Measurements from ENCODE around the gene GINS2. TPM values are rescaled to one million over a fixed set of nuclear protein-coding genes. Genes with fewer than 3 reads are reported as not detected.

Gene GINS2
- total RNA-seq, 4 donors from 2014 or later: 1.8 to 2.5 (median 1.9) TPM; not detected in 1

- no peak overlapping the region for H3K4me3 ChIP-seq
- no peaks in the 10 kb centered on the region for H3K9me3 ChIP-seq
- DNase-seq (ENCODE audit: low spot score in 2 of 2): no peak
- peaks cover 7% of the 10 kb centered on the region for H3K4me1 ChIP-seq
- no peak for TF ChIP-seq EP300 (IDR thresholded peaks at IDR 0.05)
- no peak for TF ChIP-seq CTCF (IDR thresholded peaks at IDR 0.05)
- TF ChIP-seq POLR2AphosphoS5 (IDR thresholded peaks at IDR 0.05): no peak
- no peak for TF ChIP-seq POLR2A (IDR thresholded peaks at IDR 0.05)
- 85% methylated on average over 8 of the region's 8 CpGs for WGBS
- no peaks in the 10 kb centered on the region for H3K27me3 ChIP-seq
- H3K36me3 ChIP-seq: peaks cover 45% of the 10 kb centered on the region
- H3K27ac ChIP-seq: no peak overlapping the region
These were observed 10.7 kb downstream of the GINS2 start for GRCh38 chr16:85678016-85678415.

GRCh38 chr16:85677383-85677967 is 11.3 kb downstream of the GINS2 start:
- H3K27ac ChIP-seq: no peak overlapping the region
- no peak overlapping the region for H3K4me3 ChIP-seq
- no peaks in the 10 kb centered on the region for H3K9me3 ChIP-seq
- no peaks in the 10 kb centered on the region for H3K27me3 ChIP-seq
- DNase-seq (ENCODE audit: low spot score in 2 of 2): no peak
- TF ChIP-seq POLR2A (IDR thresholded peaks at IDR 0.05): no peak
- TF ChIP-seq POLR2AphosphoS5 (IDR thresholded peaks at IDR 0.05): no peak
- no peak for TF ChIP-seq EP300 (IDR thresholded peaks at IDR 0.05)
- TF ChIP-seq CTCF (IDR thresholded peaks at IDR 0.05): no peak
- H3K4me1 ChIP-seq: peaks cover 7% of the 10 kb centered on the region
- WGBS: 88% methylated on average over 5 of the region's 6 CpGs
- peaks cover 51% of the 10 kb centered on the region for H3K36me3 ChIP-seq

- Histone ChIP-seq H3K36me3 (peaks cover 61% of the 10 kb centered on the region), H3K27me3 (no peaks in the 10 kb centered on the region), H3K4me1 (peaks cover 7% of the 10 kb centered on the region), H3K9me3 (no peaks in the 10 kb centered on the region), H3K4me3 (no peak overlapping the region), H3K27ac (no peak overlapping the region)
- 85% methylated on average over 7 of the region's 7 CpGs for WGBS
- DNase-seq (ENCODE audit: low spot score in 2 of 2): no peak
- TF ChIP-seq POLR2A (IDR thresholded peaks at IDR 0.05): no peak
- TF ChIP-seq POLR2AphosphoS5 (IDR thresholded peaks at IDR 0.05): no peak
- no peak for TF ChIP-seq EP300 (IDR thresholded peaks at IDR 0.05)
- no peak for TF ChIP-seq CTCF (IDR thresholded peaks at IDR 0.05)
These were observed 12.3 kb downstream of the GINS2 start for GRCh38 chr16:85676466-85676865.

- WGBS: 54% methylated on average over 4 of the region's 4 CpGs
- Histone ChIP-seq H3K4me3 (no peak overlapping the region), H3K9me3 (no peaks in the 10 kb centered on the region), H3K27me3 (no peaks in the 10 kb centered on the region), H3K4me1 (peaks cover 4% of the 10 kb centered on the region), H3K27ac (no peak overlapping the region), H3K36me3 (peaks cover 70% of the 10 kb centered on the region)
- TF ChIP-seq POLR2AphosphoS5 (IDR thresholded peaks at IDR 0.05) (no peak), CTCF (IDR thresholded peaks at IDR 0.05) (peak in 1 of 2 donors; percentile 12)
- no peak for DNase-seq (ENCODE audit: low spot score in 2 of 2)
These were observed 13.4 kb downstream of the GINS2 start for GRCh38 chr16:85675251-85675874.

- no peak for DNase-seq (ENCODE audit: low spot score in 2 of 2)
- 84% methylated on average over 6 of the region's 6 CpGs for WGBS
- H3K27ac ChIP-seq: no peak overlapping the region
- H3K4me3 ChIP-seq: no peak overlapping the region
- no peaks in the 10 kb centered on the region for H3K9me3 ChIP-seq
- H3K4me1 ChIP-seq: peaks cover 4% of the 10 kb centered on the region
- no peak for TF ChIP-seq POLR2AphosphoS5 (IDR thresholded peaks at IDR 0.05)
- TF ChIP-seq CTCF (IDR thresholded peaks at IDR 0.05): no peak
- H3K36me3 ChIP-seq: peaks cover 73% of the 10 kb centered on the region
- no peaks in the 10 kb centered on the region for H3K27me3 ChIP-seq
These were observed 13.9 kb downstream of the GINS2 start for GRCh38 chr16:85674828-85675227.

Data from suprapubic skin (tissue), 4 donors.